Ovary (tissue), 3 donors: ENCODE data around the gene CLTB.

Experiments
- EP300 ChIP-seq: sonication (generic); formaldehyde crosslinking; IDR thresholded peaks from one replicate; pipeline ENCODE4 v1.6.1; 2017; ENCODE audit warnings: antibody characterized with exemption
- POLR2A ChIP-seq: fragments of 450-650 bp; IDR thresholded peaks from one replicate; pipeline ENCODE4 v1.6.1; 2017; ENCODE audit warnings: antibody characterized with exemption, mild to moderate bottlenecking, moderate library complexity
- TF ChIP-seq, protein P1 (sequence below), 3 donors: fragments of 450-650 bp in 2 of 3; fragments of 200-600 bp in 1 of 3; IDR thresholded peaks; one replicate each; pipeline versions ENCODE4 v1.5.1 to v1.8.0; 2016 to 2022; ENCODE audit warnings: antibody characterized with exemption in 3 of 3, mild to moderate bottlenecking in 1 of 3
- donor health status: DM: no; HTN: no; CAD: no.

- TF ChIP-seq, protein P1, sequence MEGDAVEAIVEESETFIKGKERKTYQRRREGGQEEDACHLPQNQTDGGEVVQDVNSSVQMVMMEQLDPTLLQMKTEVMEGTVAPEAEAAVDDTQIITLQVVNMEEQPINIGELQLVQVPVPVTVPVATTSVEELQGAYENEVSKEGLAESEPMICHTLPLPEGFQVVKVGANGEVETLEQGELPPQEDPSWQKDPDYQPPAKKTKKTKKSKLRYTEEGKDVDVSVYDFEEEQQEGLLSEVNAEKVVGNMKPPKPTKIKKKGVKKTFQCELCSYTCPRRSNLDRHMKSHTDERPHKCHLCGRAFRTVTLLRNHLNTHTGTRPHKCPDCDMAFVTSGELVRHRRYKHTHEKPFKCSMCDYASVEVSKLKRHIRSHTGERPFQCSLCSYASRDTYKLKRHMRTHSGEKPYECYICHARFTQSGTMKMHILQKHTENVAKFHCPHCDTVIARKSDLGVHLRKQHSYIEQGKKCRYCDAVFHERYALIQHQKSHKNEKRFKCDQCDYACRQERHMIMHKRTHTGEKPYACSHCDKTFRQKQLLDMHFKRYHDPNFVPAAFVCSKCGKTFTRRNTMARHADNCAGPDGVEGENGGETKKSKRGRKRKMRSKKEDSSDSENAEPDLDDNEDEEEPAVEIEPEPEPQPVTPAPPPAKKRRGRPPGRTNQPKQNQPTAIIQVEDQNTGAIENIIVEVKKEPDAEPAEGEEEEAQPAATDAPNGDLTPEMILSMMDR (IDR thresholded peaks at IDR 0.05) = no peak
- TF ChIP-seq POLR2A (no peak), EP300 (no peak)
These were observed 29.8 kb downstream of the CLTB start for GRCh38 chr5:176386491-176386890.
